Fibroblast of mammary gland (primary cell): ENCODE data around the gene MASP1.
"Not testable (repeated sequence)": the region's sequence is repeated elsewhere in the genome, so short reads cannot be mapped to it uniquely, and the experiment has no call there.

ENCODE experiments used
- DNase-seq: peaks from one replicate; pipeline ENCODE4 v3.0.0-alpha.2; 2010; ENCODE audit warnings: low read depth
- H3K4me3 ChIP-seq: 2 replicates; pipeline ENCODE4 v1.5.1; 2011; ENCODE audit warnings: low read depth, mild to moderate bottlenecking, low read length, moderate library complexity; ENCODE audit not compliant: control insufficient read depth
- CTCF ChIP-seq: conservative IDR thresholded peaks from 2 replicates; pipeline ENCODE4 v1.5.1; 2011; ENCODE audit warnings: low read depth, low read length, inconsistent platforms; ENCODE audit not compliant: control insufficient read depth, insufficient read depth

MASP1 gene

DNA sequence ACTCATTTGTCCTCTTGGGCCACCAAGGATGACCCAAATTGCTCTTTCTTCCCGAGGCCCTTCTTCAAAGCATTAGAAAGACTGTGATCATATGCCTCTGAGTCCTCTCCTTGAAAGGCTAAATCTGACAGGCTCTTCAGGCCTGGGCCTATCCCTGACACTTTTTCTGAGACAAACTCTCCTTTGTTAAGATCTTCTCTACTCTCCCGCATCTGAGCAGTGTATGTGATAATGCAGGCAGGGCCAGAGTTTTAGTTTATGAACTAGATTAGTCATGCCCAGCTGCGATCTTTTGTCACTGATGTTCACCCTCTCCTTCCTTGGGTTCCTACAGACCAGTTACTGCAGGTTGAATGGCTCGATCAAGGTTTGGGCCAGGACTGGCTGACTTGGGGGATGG, 39.2 kb downstream of the MASP1 start:
- no peak for DNase-seq
- no peak for TF ChIP-seq CTCF
- no peak overlapping the region for H3K4me3 ChIP-seq

- no peak overlapping the region for H3K4me3 ChIP-seq
- no peak for TF ChIP-seq CTCF
- no peak for DNase-seq
Measured at GRCh38 chr3:187251599-187251998, 39.9 kb downstream of the MASP1 start.

- no peak overlapping the region for H3K4me3 ChIP-seq
- no peak for DNase-seq
- TF ChIP-seq CTCF, result no peak
Measured at GRCh38 chr3:187247398-187247797, 44.1 kb downstream of the MASP1 start.

GRCh38 chr3:187243933-187244524, 47.5 kb downstream of the MASP1 start:
- DNase-seq, result peak; percentile 66
- TF ChIP-seq CTCF, result no peak
- no peak overlapping the region for H3K4me3 ChIP-seq

- no peak overlapping the region for H3K4me3 ChIP-seq
- no peak for DNase-seq
- no peak for TF ChIP-seq CTCF
Measured at GRCh38 chr3:187242900-187243299, 48.6 kb downstream of the MASP1 start.

GRCh38 chr3:187242435-187242834, 49.1 kb downstream of the MASP1 start:
- no peak for TF ChIP-seq CTCF
- no peak overlapping the region for H3K4me3 ChIP-seq
- DNase-seq, result no peak

- peak; percentile 67 for DNase-seq
Measured at GRCh38 chr3:187238835-187239234, 52.7 kb downstream of the MASP1 start.

More at GRCh38 chr3:187238835-187239234, 52.7 kb downstream of the MASP1 start:
- not testable (repeated sequence) for H3K4me3 ChIP-seq
